Stromal cell of bone marrow (primary cell): ENCODE measurements around the gene FAAP100.

Source experiments
- DNase-seq: peaks from one replicate; pipeline ENCODE4 v3.0.0-alpha.2; 2012; ENCODE audit warnings: low read depth

The FAAP100 gene

GRCh38 chr17:81524865-81525159 lies 27.3 kb downstream of the FAAP100 start:
- no peak for DNase-seq

- no peak for DNase-seq
Measured at GRCh38 chr17:81524039-81524864, 27.9 kb downstream of the FAAP100 start.

- DNase-seq = no peak
Measured at GRCh38 chr17:81523402-81524038, 28.6 kb downstream of the FAAP100 start.

GRCh38 chr17:81522491-81523401 lies 29.4 kb downstream of the FAAP100 start:
- DNase-seq = no peak

- DNase-seq = no peak
Measured at GRCh38 chr17:81520021-81520901, 31.9 kb downstream of the FAAP100 start.

- DNase-seq = no peak
Measured at GRCh38 chr17:81519284-81520020, 32.7 kb downstream of the FAAP100 start.

- DNase-seq = no peak
Measured at GRCh38 chr17:81518785-81519283, 33.3 kb downstream of the FAAP100 start.

- no peak for DNase-seq
Measured at GRCh38 chr17:81518113-81518784, 33.9 kb downstream of the FAAP100 start.

- no peak for DNase-seq
Measured at GRCh38 chr17:81517339-81518112, 34.6 kb downstream of the FAAP100 start.

GRCh38 chr17:81517009-81517338 lies 35.2 kb downstream of the FAAP100 start:
- no peak for DNase-seq

- DNase-seq = no peak
Measured at GRCh38 chr17:81516439-81516838, 35.7 kb downstream of the FAAP100 start.

- no peak for DNase-seq
Measured at GRCh38 chr17:81515530-81516041, 36.6 kb downstream of the FAAP100 start.

GRCh38 chr17:81514739-81515529 lies 37.2 kb downstream of the FAAP100 start:
- DNase-seq = peak; percentile 82

- no peak for DNase-seq
Measured at GRCh38 chr17:81514489-81514738, 37.7 kb downstream of the FAAP100 start.

- no peak for DNase-seq
Measured at GRCh38 chr17:81513753-81514488, 38.2 kb downstream of the FAAP100 start.

GRCh38 chr17:81513372-81513752 lies 38.8 kb downstream of the FAAP100 start:
- no peak for DNase-seq

- peak; percentile 88 for DNase-seq
Measured at GRCh38 chr17:81512562-81513371, 39.4 kb downstream of the FAAP100 start, which contains the start of gene ACTG1. Gene ACTG1 (minus strand): TSS chr17:81512799. CDS start chr17:81512354, 445 bp downstream.
